Activated effector memory CD4-positive, alpha-beta T cell treated with Interleukin-2 at 50 U/mL for 16 hours (primary cell): ENCODE measurements around the gene YARS1.

Experiments used
- DNase-seq: peaks from one replicate; pipeline ENCODE4 v3.0.0-alpha.2; 2020

Gene YARS1

DNA sequence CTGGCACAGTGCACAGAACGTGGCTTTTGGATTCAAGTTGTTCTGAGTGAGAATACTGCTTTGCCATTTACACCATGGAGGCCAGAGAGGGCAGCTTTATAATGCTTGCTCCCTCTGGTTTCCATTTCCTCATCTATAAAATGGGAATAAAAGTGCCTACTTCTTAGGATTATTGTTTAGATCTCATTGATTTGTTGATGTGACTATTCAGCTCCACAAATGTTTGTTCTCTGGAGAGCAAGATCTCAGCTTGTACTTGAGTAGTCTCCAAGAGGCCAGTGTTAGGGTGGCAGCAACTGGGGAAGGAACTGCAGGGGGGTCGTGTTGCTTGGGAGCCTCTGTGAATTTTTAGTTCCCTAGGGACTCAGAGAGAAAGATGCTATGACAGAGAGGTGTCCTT, 55.2 kb downstream of the YARS1 start:
- no peak for DNase-seq

DNA sequence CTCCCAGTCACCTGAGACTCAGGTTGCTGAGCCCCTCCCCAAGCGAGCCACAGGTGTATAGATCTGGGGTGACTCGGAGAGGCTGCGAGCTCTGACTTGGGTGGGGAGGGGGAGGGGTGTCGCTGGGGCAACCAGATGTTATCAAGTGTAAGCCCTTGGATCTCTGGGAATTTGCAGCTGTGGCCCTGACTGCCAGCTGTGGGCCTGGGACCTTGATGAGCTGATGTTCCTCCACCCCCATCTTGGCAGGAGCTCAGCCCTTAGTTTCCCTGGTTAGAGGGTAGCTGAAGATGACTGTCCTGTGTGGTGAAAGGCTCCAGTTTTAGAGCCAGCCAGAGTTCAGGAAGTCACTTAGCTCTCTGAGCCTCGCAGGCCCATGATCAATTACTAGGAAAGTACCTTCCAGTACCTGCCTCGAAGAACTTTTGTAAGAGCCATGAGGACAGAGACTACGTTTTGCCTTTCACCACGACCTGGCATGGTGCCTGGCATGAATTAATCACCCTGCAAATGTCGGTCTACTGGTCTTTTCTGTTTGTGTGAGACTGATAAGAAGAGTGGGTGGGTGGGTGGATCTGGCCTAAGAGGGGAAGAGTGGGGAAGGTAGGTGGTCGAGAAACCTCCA, 55.8 kb downstream of the YARS1 start:
- DNase-seq: no peak

- DNase-seq: no peak
Observed at GRCh38 chr1:32759997-32760623, 57.0 kb downstream of the YARS1 start.

DNA sequence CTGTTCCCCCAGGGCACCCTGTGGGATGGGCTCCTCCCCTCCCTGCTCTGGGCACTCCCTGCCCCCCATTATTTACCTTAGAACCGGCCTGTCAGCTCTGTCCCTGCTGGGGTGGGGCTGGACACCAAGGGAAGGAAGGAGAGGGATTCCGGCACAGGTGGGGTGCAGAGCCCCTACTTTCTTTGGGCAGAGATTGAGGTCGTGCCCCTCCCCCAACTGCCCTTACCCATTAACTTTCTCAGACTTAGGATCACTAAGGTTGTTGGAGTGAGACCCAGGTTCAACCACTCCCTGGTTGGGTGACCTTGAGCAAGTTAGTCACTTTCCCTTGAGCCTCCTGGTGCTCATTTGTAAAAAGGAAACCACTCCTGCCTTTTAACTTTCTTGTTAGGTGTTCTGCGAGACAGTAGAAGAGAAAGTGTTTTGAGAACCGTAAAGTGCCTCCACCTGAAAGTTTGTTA, 57.6 kb downstream of the YARS1 start:
- no peak for DNase-seq

DNA sequence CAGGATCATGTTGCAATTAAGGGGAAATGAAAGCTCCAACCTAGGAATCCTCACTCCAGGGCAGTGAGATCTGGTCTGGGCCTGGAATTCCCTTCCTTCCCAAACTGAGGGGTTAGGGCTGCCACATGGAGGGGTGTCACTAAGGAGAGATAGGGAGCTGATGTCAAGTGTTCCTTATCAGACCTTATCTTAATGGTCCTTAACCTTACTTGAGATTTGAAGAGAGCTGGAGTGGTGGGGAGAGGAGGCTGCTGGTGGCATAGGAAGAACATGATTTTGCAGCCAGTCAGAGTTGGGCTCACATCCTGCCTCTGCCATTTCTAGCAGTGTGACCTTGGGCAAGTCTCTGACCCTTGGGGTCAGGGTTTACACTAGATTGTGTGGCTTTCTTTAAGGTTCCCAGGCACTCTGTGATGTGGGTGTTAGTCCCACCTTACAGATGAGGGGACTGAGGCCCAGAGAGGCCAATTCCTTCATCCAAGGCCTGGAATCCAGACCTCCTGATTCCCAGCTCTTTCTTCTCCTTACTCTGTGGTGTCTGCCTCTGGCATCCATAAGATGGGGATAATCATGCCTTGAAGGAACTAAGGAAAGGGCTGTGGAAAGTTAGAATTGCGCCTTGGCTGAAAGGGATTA, 58.2 kb downstream of the YARS1 start:
- no peak for DNase-seq

DNA sequence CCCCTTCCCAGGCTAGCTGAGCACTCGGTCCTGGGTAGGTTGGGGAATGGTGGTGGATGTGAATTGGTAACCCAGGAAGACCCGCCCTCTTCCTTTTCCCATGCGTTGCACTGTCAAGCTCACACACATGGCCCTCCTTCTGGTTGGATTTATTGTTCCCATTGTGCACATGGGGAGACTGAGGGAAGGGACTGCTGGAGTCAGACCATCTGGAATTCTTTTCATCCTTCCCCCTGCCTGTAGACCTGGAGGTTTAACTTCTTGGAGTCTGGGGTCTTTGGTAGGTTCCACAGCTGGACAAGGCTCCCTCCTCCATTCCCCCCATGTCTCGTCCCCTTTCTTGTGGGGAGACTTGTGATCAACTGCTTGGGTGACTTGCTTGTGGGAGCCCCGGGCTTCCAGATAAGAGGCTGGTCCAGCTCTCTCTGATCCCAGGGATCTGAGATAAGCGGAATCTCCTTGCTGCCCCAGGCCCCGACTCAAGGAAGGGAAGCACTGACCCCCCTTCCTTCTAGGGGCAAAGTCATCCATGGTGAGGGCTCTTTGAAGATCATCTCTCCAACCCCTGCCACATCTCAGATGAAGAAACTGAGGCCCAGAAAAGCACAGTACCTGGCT, 58.9 kb downstream of the YARS1 start:
- no peak for DNase-seq

DNA sequence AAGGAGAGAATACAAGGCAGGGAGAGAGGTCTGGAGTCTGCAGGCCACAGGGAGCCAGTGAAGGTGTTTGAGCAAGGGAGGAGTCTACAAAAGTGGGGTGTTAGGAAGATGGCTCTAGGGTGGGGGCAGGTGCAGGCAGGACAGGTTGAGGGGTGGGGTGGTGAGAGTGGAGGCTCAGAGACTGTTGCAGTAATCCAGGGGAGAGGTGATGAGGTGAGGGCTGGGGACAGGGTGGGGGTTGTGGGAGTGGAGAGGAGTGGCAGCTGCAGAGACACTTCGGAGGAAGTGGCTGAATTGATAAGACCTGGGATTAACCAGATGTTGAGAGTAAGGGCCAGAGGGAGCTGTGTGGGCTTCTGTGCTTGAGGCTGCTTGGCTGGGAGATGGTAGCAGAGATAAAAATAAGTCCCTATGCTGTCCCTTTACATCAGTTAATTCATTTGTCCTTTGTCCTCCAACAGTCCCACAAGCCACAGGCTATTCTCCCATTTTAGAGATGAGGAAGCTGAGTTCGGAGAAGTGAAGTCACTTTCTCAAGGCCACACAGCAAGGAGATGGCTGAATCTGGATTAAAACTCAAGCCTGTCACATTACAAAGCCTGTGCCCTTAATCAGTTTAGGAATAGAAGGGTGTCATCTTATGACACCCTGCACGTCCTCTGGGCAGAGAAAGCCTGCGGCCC, 59.8 kb downstream of the YARS1 start:
- no peak for DNase-seq

DNA sequence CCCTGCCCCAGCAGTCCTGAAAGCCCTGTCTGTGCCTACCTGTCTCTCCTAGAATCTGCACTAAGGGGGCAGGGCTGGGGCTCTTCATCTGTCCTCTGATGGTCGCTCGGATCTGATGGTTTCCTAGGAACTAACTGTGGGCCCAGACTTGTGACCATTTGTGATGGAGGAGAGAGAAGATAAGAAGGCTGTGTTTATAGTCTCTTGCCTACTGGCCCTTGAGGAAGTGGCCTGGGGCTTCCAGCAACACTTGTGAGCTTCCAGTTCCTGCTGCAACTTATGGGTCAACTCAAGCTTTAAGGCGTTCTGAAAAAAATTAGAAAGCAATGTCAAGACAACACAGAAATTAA, 61.4 kb downstream of the YARS1 start:
- no peak for DNase-seq

- no peak for DNase-seq
Observed at GRCh38 chr1:32755098-32755809, 61.9 kb downstream of the YARS1 start.

DNA sequence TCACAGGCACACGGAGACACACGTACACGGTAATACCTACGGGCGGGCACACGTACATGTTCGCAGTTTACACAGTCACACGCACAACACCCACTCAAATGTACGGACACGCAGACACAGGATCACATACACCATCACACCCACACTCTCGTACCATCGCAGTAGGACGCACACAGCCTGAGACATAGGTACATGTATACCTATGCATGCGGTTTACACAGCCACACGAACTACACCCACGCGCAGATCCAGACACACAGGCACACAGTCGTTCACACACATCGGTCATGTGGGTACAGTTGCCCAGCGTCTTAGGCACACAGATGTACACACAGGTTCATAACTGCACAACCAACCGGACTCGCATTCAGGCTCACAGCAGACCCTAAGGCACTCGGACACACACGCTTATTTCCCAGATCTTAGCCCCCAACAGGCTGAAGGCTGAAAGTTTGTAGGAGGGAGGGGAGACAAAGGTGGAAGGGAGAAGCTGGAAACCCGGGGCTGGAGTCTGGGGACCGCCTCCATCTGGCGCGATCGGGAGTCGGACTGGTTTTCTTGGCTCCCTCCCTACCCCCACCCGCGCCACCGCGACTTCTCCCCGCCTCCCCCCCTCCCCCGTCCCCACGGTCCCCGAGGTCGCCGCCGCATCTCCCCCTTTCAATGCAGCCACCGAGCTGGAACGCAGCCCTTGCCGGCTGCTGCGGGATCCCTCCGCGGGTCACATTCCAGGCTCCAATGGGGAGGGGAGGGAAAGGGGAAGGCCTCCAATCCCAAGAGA, 62.7 kb downstream of the YARS1 start:
- peak; percentile 14 for DNase-seq

DNA sequence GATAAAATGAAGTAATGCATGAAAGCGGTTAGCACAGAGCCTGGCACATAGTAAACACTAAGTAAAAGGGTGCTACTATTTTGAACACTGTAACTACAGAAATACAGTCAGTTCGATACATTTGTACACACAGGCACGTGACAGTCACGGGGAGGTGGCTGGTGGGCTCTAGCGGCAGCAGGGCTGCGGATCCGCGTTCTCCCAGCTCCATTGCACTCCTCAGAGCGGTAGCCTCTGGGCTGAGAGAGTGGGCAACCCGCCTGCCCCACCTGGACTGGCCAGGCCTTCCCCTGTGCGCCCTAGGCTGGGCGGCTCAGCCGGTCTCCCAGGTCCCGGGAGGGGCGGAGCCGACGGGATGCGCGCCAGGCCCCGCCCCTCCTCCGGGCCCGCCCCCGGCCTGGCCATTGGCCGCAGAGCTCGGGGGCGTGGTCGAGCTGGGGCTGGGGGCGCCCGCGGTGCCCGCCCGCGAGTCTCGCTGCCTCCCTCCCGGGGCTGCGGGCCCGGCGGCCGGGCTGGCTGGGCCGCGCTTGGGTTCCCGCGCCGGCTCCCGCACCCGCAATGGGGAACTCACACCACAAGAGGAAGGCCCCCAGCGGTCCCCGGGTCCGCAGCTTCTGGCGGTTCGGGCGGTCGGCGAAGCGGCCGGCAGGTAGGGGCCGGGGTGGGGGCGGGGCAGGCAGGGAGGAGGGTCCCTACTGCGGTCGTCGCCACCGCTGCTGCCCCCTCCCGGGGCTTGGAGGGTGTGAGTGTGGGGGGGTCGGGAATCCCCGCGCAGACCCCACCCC, 63.4 kb downstream of the YARS1 start:
- peak; percentile 59 for DNase-seq

DNA sequence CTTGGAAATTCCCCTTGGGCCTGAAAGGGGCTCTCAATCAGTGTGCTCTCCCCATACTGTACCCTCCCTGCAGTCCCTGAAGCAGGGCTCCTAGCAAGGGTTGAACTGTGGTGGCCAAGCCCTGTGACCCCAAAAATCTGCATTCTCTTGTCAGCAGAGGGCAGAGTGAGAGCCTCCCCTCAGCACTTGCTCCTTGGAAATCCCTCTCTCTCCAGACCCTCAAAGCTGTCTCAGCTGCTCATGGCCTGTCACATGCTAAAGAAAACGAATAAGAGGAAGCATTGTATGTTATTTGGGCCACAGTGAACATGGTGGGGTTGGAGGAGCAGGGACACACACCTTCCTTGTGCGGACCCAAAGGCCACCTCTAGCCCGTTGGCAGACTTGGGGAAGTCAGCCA, 67.4 kb downstream of the YARS1 start:
- no peak for DNase-seq

GRCh38 chr1:32749332-32749731, 67.8 kb downstream of the YARS1 start:
- DNase-seq: no peak

- DNase-seq: no peak
Observed at GRCh38 chr1:32748926-32749325, 68.2 kb downstream of the YARS1 start.

DNA sequence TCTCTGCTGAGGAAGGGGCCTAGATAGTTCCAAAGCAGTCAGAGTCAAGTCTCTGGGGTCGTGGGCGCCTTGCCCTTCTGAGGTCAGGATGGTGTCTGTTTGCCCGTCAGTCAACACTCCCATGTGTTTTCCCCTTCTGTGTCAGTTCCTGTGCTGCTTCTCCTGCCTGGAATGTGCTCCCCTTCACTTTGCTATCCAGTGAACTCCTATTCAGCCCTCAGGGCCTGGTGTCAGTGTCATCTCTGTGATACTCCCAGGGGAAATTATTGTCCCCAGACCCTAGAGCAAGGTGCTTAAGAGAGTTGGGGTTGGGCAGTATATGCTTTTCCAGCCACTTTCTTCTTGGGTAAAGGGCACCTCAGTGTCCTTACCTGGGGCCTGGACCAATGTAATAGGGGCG, 68.8 kb downstream of the YARS1 start:
- no peak for DNase-seq

- DNase-seq: no peak
Observed at GRCh38 chr1:32746130-32746529, 71.0 kb downstream of the YARS1 start.

GRCh38 chr1:32744071-32744425, 73.1 kb downstream of the YARS1 start:
- no peak for DNase-seq

- no peak for DNase-seq
Observed at GRCh38 chr1:32743380-32744070, 73.6 kb downstream of the YARS1 start.

GRCh38 chr1:32742956-32743355, 74.2 kb downstream of the YARS1 start:
- DNase-seq: no peak

DNA sequence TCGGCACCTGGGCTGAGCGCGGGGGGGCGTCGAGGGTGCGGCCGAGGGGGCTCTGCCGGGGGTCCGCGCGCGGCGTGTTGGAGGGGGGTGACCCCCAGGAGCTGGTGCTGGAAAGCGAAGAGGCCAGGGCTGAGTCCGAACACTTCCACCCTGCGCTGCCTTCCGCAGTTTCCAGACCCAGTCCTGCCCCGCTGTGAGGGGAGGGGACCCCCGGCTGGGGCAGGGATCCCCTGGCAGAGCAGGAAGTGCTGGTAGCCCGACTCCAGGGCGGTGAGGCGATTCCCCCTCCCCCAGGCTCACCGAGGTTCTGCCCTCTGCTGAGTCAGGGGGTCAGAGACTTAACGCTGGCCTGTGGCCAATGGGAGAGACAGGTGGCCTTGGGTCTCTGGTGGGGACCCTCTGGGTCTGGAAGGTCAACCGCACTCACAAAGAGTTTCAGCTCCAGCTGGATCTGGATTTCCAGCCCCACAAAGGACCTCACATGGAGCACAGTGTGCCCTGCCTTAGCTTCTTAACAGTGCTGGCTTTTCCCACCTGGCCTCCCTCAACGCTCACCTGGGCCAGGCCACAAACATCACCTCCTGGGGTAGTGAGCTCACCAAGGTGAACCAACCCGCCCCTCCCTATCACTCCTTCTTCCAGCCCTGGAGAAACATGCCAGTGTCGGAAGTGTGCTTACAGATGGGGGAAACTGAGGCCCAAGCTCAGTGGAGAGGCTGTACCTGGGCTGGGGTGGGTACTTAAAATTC, 74.8 kb downstream of the YARS1 start:
- no peak for DNase-seq
